Calu3 (cell line): ENCODE measurements around the gene CACNA2D4. TPM values are rescaled to one million over a fixed set of nuclear protein-coding genes. Genes with fewer than 3 reads are reported as not detected.

Source experiments
- BruUV-seq: library from RNA; stranded (reverse); fragments of 400-500 nt; replicated peaks from 2 replicates; lab custom pipeline; 2021; lab: Mats Ljungman, UMichigan
- CTCF ChIA-PET: fragments of 300-600 bp; sonication (Branson Sonifier 250); formaldehyde crosslinking; loops from one replicate; lab custom pipeline; 2022; ENCODE audit warnings: antibody characterized with exemption; lab: Charles Lee
- DNase-seq: peaks from one replicate; pipeline ENCODE4 v3.0.0; 2022
- H3K27ac Mint-ChIP-seq: one replicate; pipeline ENCODE4 v1.8.0; 2022; ENCODE audit warnings: mixed read lengths; ENCODE audit not compliant: unreplicated experiment
- H3K27me3 Mint-ChIP-seq: one replicate; pipeline ENCODE4 v1.8.0; 2022; ENCODE audit warnings: mixed read lengths; ENCODE audit not compliant: unreplicated experiment
- H3K36me3 Mint-ChIP-seq: one replicate; pipeline ENCODE4 v1.8.0; 2022; ENCODE audit warnings: mild to moderate bottlenecking, moderate library complexity, mixed read lengths; ENCODE audit not compliant: insufficient read depth, unreplicated experiment
- H3K4me1 Mint-ChIP-seq: one replicate; pipeline ENCODE4 v1.8.0; 2022; ENCODE audit warnings: mild to moderate bottlenecking, low read depth, mixed read lengths; ENCODE audit not compliant: unreplicated experiment
- H3K4me3 Mint-ChIP-seq: one replicate; pipeline ENCODE4 v1.8.0; 2022; ENCODE audit warnings: mild to moderate bottlenecking, low read depth, moderate library complexity, mixed read lengths; ENCODE audit not compliant: unreplicated experiment
- H3K9me3 Mint-ChIP-seq: one replicate; pipeline ENCODE4 v1.8.0; 2022; ENCODE audit warnings: low read depth, mixed read lengths; ENCODE audit not compliant: unreplicated experiment
- CTCF ChIP-seq: fragments of 200-600 bp; IDR thresholded peaks from one replicate; pipeline ENCODE4 v1.8.0; 2022; ENCODE audit warnings: antibody characterized with exemption; ENCODE audit not compliant: unreplicated experiment
- intact Hi-C: fragments of 100-400 bp; cut with micrococcal nuclease; formaldehyde crosslinking; loops from one replicate; pipeline ENCODE4 v1.10.0; 2022; ENCODE audit not compliant: unreplicated experiment
- total RNA-seq: library from RNA; stranded (reverse); gene quantifications from 2 replicates; pipeline ENCODE4 v1.2.3, GENCODE V29; 2022

CACNA2D4 gene
- total RNA-seq, 1 experiment from 2014 or later = 0.80 TPM

GRCh38 chr12:1922985-1923384, 4.5 kb upstream of the CACNA2D4 start:
- Mint-ChIP-seq H3K36me3 (no peaks in the 10 kb centered on the region), H3K27ac (no peak overlapping the region), H3K4me1 (no peaks in the 10 kb centered on the region), H3K9me3 (no peaks in the 10 kb centered on the region), H3K4me3 (no peak overlapping the region), H3K27me3 (peaks cover 82% of the 10 kb centered on the region)
- BruUV-seq = no TSS peak
- CTCF ChIA-PET = no interaction called here
- no peak for TF ChIP-seq CTCF
- intact Hi-C loops = no loop called here
- no peak for DNase-seq

- Mint-ChIP-seq H3K9me3 (no peaks in the 10 kb centered on the region), H3K27me3 (peaks cover 82% of the 10 kb centered on the region), H3K4me1 (no peaks in the 10 kb centered on the region), H3K36me3 (no peaks in the 10 kb centered on the region), H3K4me3 (no peak overlapping the region), H3K27ac (no peak overlapping the region)
- TF ChIP-seq CTCF = no peak
- DNase-seq = no peak
- intact Hi-C loops = no loop called here
- BruUV-seq = no TSS peak
- CTCF ChIA-PET = no interaction called here
Measured at GRCh38 chr12:1922075-1922709, 3.7 kb upstream of the CACNA2D4 start.

GRCh38 chr12:1920971-1921370, 2.5 kb upstream of the CACNA2D4 start:
- no peaks in the 10 kb centered on the region for H3K36me3 Mint-ChIP-seq
- H3K4me1 Mint-ChIP-seq = no peaks in the 10 kb centered on the region
- no peak for DNase-seq
- H3K4me3 Mint-ChIP-seq = no peak overlapping the region
- H3K27me3 Mint-ChIP-seq = peaks cover 82% of the 10 kb centered on the region
- intact Hi-C loops = no loop called here
- CTCF ChIA-PET = interaction anchor here (1.1 kb wide), 1 partner anchor 286 kb away, joined by 3 read pairs; no protein-coding TSS in a partner anchor
- no peak overlapping the region for H3K27ac Mint-ChIP-seq
- no peaks in the 10 kb centered on the region for H3K9me3 Mint-ChIP-seq
- no peak for TF ChIP-seq CTCF
- no TSS peak for BruUV-seq

GRCh38 chr12:1920436-1920835, 2.0 kb upstream of the CACNA2D4 start:
- no TSS peak for BruUV-seq
- intact Hi-C loops = no loop called here
- H3K4me3 Mint-ChIP-seq = no peak overlapping the region

More at GRCh38 chr12:1920436-1920835, 2.0 kb upstream of the CACNA2D4 start:
- no peak for DNase-seq
- CTCF ChIA-PET = interaction anchor here (0.6 kb wide), 1 partner anchor 274 kb away, joined by 11 read pairs; no protein-coding TSS in a partner anchor
- no peak for TF ChIP-seq CTCF
- Mint-ChIP-seq H3K27me3 (peaks cover 82% of the 10 kb centered on the region), H3K36me3 (no peaks in the 10 kb centered on the region), H3K4me1 (no peaks in the 10 kb centered on the region), H3K27ac (no peak overlapping the region), H3K9me3 (no peaks in the 10 kb centered on the region)
